Measurements from ENCODE around the gene RC3H2. TPM values are rescaled to one million over a fixed set of nuclear protein-coding genes. Genes with fewer than 3 reads are reported as not detected.
A peak's percentile ranks its signal among the peaks of the same experiment; 100 is the strongest.

RC3H2 gene
- total and polyA plus RNA-seq, 2 of the 13 experiments (the other 11 are each of a cell fraction or from before 2014, with no cell fraction given) = 21.0 to 36.4 TPM

GRCh38 chr9:122912964-122913673, 8.0 kb upstream of the RC3H2 start, which contains the start of gene ZBTB6 (continued):
- no peak for TF ChIP-seq ZUFSP (CRISPR knock-in tag; IDR thresholded peaks at IDR 0.05; ENCODE audit: borderline replicate concordance)
- peak; percentile 74; the same call in 1 of the 2 replicates for TF ChIP-seq TFAP4 (IDR thresholded peaks at IDR 0.05; ENCODE audit: borderline replicate concordance, low read depth)
- no peak for TF ChIP-seq NFAT5 (CRISPR knock-in tag; IDR thresholded peaks at IDR 0.05)
- no peak for TF ChIP-seq REL (CRISPR knock-in tag; conservative IDR thresholded peaks at IDR 0.05)
- TF ChIP-seq HOXD1 (CRISPR knock-in tag; IDR thresholded peaks at IDR 0.05) = no peak
- TF ChIP-seq ZNF317 (CRISPR knock-in tag; IDR thresholded peaks at IDR 0.05) = peak; percentile 50; the same call in 1 of the 2 replicates
- no peak for TF ChIP-seq POLR2AphosphoS2 (IDR thresholded peaks at IDR 0.05; ENCODE audit: low read depth, low read length)
- no peak for TF ChIP-seq CEBPZ (IDR thresholded peaks at IDR 0.05; ENCODE audit: low read length)
- TF ChIP-seq ZNF563 (CRISPR knock-in tag; IDR thresholded peaks at IDR 0.05) = no peak
- TF ChIP-seq RCOR2 (CRISPR knock-in tag; IDR thresholded peaks at IDR 0.05) = no peak
- TF ChIP-seq KDM5A (IDR thresholded peaks at IDR 0.05; ENCODE audit: borderline replicate concordance, low read length) = peak; percentile 82
- no peak; the same call in 1 of the 2 replicates for TF ChIP-seq ZNF329 (CRISPR knock-in tag; IDR thresholded peaks at IDR 0.05; ENCODE audit: low read depth)
- no peak for TF ChIP-seq ADNP (CRISPR knock-in tag; IDR thresholded peaks at IDR 0.05)
- TF ChIP-seq ZNF567 (CRISPR knock-in tag; IDR thresholded peaks at IDR 0.05; ENCODE audit: borderline replicate concordance) = no peak
- TF ChIP-seq TFDP2 (CRISPR knock-in tag; IDR thresholded peaks at IDR 0.05) = peak; percentile 32; the same call in 1 of the 2 replicates
- no peak for TF ChIP-seq CBX2 (IDR thresholded peaks at IDR 0.05; ENCODE audit: low read depth, low read length)
- TF ChIP-seq CBX2 (CRISPR knock-in tag; IDR thresholded peaks at IDR 0.05; ENCODE audit: low read depth) = no peak
